ENCODE measurements around the gene GNL1. TPM values are rescaled to one million over a fixed set of nuclear protein-coding genes. Genes with fewer than 3 reads are reported as not detected.

GNL1 gene
- total RNA-seq, 1 experiment from 2014 or later = 113 TPM

- Histone ChIP-seq H3K4me3 (replicated peaks in 1 of 2; ENCODE audit: low read depth in 1 of 2, low read length in 2 of 2) (no peak overlapping the region), H3K4me1 (ENCODE audit: control insufficient read depth in 1 of 2, insufficient read depth in 2 of 2, low read length in 2 of 2) (peaks cover 0 to 14% of the 10 kb centered on the region in 2 experiments; a peak in 2 of 4 replicates), H4K20me1 (ENCODE audit: insufficient read depth) (no peaks in the 10 kb centered on the region; the same call in 1 of the 2 replicates), H3K9ac (ENCODE audit: low read length) (no peak overlapping the region), H3K9me3 (ENCODE audit: control insufficient read depth in 1 of 2, insufficient read depth in 1 of 2, low read depth in 1 of 2, low read length in 2 of 2) (no peaks in the 10 kb centered on the region), H3K36me3 (ENCODE audit: control insufficient read depth in 1 of 2, insufficient read depth in 2 of 2, low read length in 2 of 2) (peaks cover 28 to 42% of the 10 kb centered on the region in 2 experiments), H2AFZ (ENCODE audit: low read depth, low read length, poor library complexity, severe bottlenecking) (no peak overlapping the region), H3K79me2 (ENCODE audit: insufficient read depth, low read length) (no peaks in the 10 kb centered on the region), H3K4me2 (ENCODE audit: low read length) (no peak overlapping the region), H3K27ac (ENCODE audit: low read depth, low read length) (no peak overlapping the region), H3K9me2 (ENCODE audit: insufficient read depth) (no peaks in the 10 kb centered on the region), H3K27me3 (ENCODE audit: insufficient read depth, low read length) (no peaks in the 10 kb centered on the region)
- TF ChIP-seq POLR2A (IDR thresholded peaks at IDR 0.05; ENCODE audit: borderline replicate concordance, extremely low read depth, insufficient read depth, insufficient read length) = no peak
- TF ChIP-seq EZH2 (IDR thresholded peaks at IDR 0.05) = no peak
- no peak for TF ChIP-seq CEBPB (IDR thresholded peaks at IDR 0.05; ENCODE audit: low read depth)
- no peak for TF ChIP-seq TCF7L2 (IDR thresholded peaks at IDR 0.05; ENCODE audit: borderline replicate concordance, extremely low read depth, insufficient read depth, insufficient read length)
- TF ChIP-seq ZFX (IDR thresholded peaks at IDR 0.05) = no peak
- TF ChIP-seq ZNF274 (IDR thresholded peaks at IDR 0.05; ENCODE audit: low read depth, low read length) = no peak
- TF ChIP-seq EZH2phosphoT487 (IDR thresholded peaks at IDR 0.05; ENCODE audit: borderline replicate concordance) = no peak
- no peak for TF ChIP-seq EGR1 (IDR thresholded peaks at IDR 0.05; ENCODE audit: low read depth)
- BruUV-seq (replicated peaks) = no TSS peak
- ChIA-PET CTCF (interaction anchor here (1.3 to 1.5 kb wide), 2 partner anchors 11 to 131 kb away, joined by 3 read pairs; no protein-coding TSS in a partner anchor), RAD21 (ENCODE audit: low non-redundant PET in 1 of 2, low total read pairs in 2 of 2, uncharacterized antibody in 2 of 2, unreplicated experiment in 2 of 2) (no interaction called here), POLR2A (interaction anchor here (0.6 to 4.2 kb wide), 7 partner anchors 8 to 131 kb away, joined by 3 to 28 read pairs (median 3); no protein-coding TSS in a partner anchor)
- ATAC-seq (no peak), DNase-seq (ENCODE audit: low read depth, low spot score) (no peak)
- intact Hi-C loops (cut with micrococcal nuclease) = loop anchor here (5.0 kb wide), 1 partner anchor 133 kb away; no protein-coding TSS in a partner anchor
Measured at GRCh38 chr6:30599625-30600324, 43.5 kb upstream of the GNL1 start.

Data from HCT116 (cell line).